ENCODE results near the gene SLFN11.

DNA sequence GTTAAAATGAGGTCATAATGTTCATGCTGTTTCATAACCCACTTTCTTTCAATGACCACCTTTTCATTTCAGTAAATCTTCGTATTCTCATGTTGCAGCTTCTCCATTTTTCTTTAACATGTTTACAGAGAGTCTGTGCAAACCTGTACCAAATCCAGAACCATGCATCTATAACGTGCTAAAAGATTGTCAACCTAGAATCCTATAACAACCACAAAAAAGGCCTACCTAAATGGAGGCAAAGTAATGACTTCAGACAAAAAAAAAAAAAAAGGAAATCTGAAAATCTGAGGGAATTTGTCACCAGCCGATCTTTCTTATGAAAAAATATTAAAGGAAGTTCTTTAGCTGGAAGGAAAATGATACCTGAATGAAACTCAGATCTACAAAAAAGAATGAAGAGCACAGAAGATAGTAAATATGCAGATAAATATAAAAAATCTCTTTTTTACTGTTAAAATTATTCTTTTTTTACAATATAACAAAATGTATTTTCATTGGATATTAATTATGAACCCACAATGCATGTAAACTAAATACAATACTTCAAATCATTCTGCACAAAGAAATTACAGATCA lies 1.4 kb upstream of the SLFN11 start:
- no peak for TF ChIP-seq TAF1 (IDR thresholded peaks at IDR 0.05; ENCODE audit: low read depth)
- TF ChIP-seq CREB1 (IDR thresholded peaks at IDR 0.05; ENCODE audit: low read depth), result no peak
- TF ChIP-seq RAD21 (IDR thresholded peaks at IDR 0.05; ENCODE audit: low read depth), result no peak
- no peak for TF ChIP-seq EGR1 (IDR thresholded peaks at IDR 0.05)
- TF ChIP-seq FOXM1 (IDR thresholded peaks at IDR 0.05; ENCODE audit: borderline replicate concordance, low read depth), result no peak
- TF ChIP-seq EP300 (IDR thresholded peaks at IDR 0.05; ENCODE audit: borderline replicate concordance), result no peak
- no peak for TF ChIP-seq CEBPB (IDR thresholded peaks at IDR 0.05)
- TF ChIP-seq ZBTB7A (IDR thresholded peaks at IDR 0.05; ENCODE audit: low read depth), result no peak
- TF ChIP-seq NFIC (IDR thresholded peaks at IDR 0.05), result no peak
- TF ChIP-seq, protein P1, sequence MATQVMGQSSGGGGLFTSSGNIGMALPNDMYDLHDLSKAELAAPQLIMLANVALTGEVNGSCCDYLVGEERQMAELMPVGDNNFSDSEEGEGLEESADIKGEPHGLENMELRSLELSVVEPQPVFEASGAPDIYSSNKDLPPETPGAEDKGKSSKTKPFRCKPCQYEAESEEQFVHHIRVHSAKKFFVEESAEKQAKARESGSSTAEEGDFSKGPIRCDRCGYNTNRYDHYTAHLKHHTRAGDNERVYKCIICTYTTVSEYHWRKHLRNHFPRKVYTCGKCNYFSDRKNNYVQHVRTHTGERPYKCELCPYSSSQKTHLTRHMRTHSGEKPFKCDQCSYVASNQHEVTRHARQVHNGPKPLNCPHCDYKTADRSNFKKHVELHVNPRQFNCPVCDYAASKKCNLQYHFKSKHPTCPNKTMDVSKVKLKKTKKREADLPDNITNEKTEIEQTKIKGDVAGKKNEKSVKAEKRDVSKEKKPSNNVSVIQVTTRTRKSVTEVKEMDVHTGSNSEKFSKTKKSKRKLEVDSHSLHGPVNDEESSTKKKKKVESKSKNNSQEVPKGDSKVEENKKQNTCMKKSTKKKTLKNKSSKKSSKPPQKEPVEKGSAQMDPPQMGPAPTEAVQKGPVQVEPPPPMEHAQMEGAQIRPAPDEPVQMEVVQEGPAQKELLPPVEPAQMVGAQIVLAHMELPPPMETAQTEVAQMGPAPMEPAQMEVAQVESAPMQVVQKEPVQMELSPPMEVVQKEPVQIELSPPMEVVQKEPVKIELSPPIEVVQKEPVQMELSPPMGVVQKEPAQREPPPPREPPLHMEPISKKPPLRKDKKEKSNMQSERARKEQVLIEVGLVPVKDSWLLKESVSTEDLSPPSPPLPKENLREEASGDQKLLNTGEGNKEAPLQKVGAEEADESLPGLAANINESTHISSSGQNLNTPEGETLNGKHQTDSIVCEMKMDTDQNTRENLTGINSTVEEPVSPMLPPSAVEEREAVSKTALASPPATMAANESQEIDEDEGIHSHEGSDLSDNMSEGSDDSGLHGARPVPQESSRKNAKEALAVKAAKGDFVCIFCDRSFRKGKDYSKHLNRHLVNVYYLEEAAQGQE (IDR thresholded peaks at IDR 0.05; ENCODE audit: low read depth), result no peak
- no peak for TF ChIP-seq YY1 (IDR thresholded peaks at IDR 0.05; ENCODE audit: low read depth)
- TF ChIP-seq, protein P2, sequence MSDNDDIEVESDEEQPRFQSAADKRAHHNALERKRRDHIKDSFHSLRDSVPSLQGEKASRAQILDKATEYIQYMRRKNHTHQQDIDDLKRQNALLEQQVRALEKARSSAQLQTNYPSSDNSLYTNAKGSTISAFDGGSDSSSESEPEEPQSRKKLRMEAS (IDR thresholded peaks at IDR 0.05), result no peak
- TF ChIP-seq TCF12 (IDR thresholded peaks at IDR 0.05; ENCODE audit: low read depth), result no peak

All from Ishikawa (cell line).